GM21515 (cell line): ENCODE results near the gene BABAM2.
A peak's percentile ranks its signal among the peaks of the same experiment; 100 is the strongest.
"Not testable (repeated sequence)": the region's sequence is repeated elsewhere in the genome, so short reads cannot be mapped to it uniquely, and the experiment has no call there.

Experiments used
- ATAC-seq: cut with Tn5 transposase; IDR thresholded peaks from one replicate; pipeline ENCODE4 v1.9.1; 2021; ENCODE audit not compliant: unreplicated experiment

BABAM2 gene

GRCh38 chr2:28226558-28226957 lies 336.0 kb downstream of the BABAM2 start:
- ATAC-seq, result no peak

GRCh38 chr2:28227498-28227897 lies 337.0 kb downstream of the BABAM2 start:
- ATAC-seq, result no peak

- no peak for ATAC-seq
Observed at GRCh38 chr2:28228434-28228995, 338.0 kb downstream of the BABAM2 start.

- no peak for ATAC-seq
Observed at GRCh38 chr2:28231110-28231631, 340.6 kb downstream of the BABAM2 start.

- no peak for ATAC-seq
Observed at GRCh38 chr2:28232295-28232694, 341.8 kb downstream of the BABAM2 start.

- ATAC-seq, result no peak
Observed at GRCh38 chr2:28233164-28233676, 342.7 kb downstream of the BABAM2 start.

- ATAC-seq, result no peak
Observed at GRCh38 chr2:28234807-28235206, 344.3 kb downstream of the BABAM2 start.

GRCh38 chr2:28239207-28239606 lies 348.7 kb downstream of the BABAM2 start:
- ATAC-seq, result no peak

GRCh38 chr2:28240937-28241336 lies 350.4 kb downstream of the BABAM2 start:
- ATAC-seq, result no peak

GRCh38 chr2:28247290-28247689 lies 356.8 kb downstream of the BABAM2 start:
- no peak for ATAC-seq

- ATAC-seq, result no peak
Observed at GRCh38 chr2:28247734-28248133, 357.2 kb downstream of the BABAM2 start.

GRCh38 chr2:28248511-28248910 lies 358.0 kb downstream of the BABAM2 start:
- ATAC-seq, result no peak

GRCh38 chr2:28250006-28250405 lies 359.5 kb downstream of the BABAM2 start:
- no peak for ATAC-seq

GRCh38 chr2:28251337-28251736 lies 360.8 kb downstream of the BABAM2 start:
- ATAC-seq, result no peak

- ATAC-seq, result peak; percentile 88
Observed at GRCh38 chr2:28252311-28252710, 361.8 kb downstream of the BABAM2 start.

GRCh38 chr2:28253543-28253942 lies 363.0 kb downstream of the BABAM2 start:
- ATAC-seq, result no peak

GRCh38 chr2:28255231-28255630 lies 364.7 kb downstream of the BABAM2 start:
- not testable (repeated sequence) for ATAC-seq

- no peak for ATAC-seq
Observed at GRCh38 chr2:28257182-28257581, 366.7 kb downstream of the BABAM2 start.

GRCh38 chr2:28259226-28259625 lies 368.7 kb downstream of the BABAM2 start:
- not testable (repeated sequence) for ATAC-seq

- ATAC-seq, result no peak
Observed at GRCh38 chr2:28263690-28264089, 373.2 kb downstream of the BABAM2 start.

GRCh38 chr2:28267282-28267681 lies 376.8 kb downstream of the BABAM2 start:
- ATAC-seq, result no peak

- no peak for ATAC-seq
Observed at GRCh38 chr2:28268386-28268785, 377.9 kb downstream of the BABAM2 start.
